ENCODE results near the gene PFN3.
"Not testable (repeated sequence)": the region's sequence is repeated elsewhere in the genome, so short reads cannot be mapped to it uniquely, and the experiment has no call there.

PFN3 gene

DNA sequence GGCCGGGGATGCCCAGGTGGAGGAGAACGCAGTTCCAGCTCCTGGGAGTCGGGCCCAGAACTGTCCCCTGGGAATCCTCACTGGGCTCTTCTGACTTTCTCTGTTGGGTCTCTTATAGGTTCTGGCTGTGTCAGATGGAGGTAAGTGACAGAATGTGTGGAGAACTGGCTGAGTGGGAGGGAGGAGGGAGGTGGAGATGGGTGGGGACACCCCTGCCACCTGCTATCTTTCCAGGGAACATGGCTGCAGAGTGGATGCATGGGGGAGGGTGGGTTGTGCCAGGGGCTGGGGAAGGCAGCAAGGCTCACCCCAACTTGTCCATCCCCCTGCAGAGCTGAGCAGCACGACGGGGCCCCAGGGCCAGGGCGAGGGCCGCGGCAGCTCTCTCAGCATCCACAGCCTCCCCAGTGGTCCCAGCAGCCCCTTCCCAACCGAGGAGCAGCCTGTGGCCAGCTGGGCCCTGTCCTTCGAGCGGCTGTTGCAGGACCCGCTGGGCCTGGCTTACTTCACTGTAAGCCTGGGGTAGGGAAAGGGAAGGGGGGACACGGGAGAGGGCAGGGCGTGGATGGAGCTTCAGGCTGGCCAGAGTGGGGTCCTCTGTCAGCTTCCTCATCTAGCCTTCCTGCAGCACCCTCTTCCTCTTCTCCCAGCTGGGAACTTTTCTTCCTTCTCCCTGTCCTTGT lies 34.5 kb downstream of the PFN3 start:
- no peak overlapping the region for H3K4me3 ChIP-seq (ENCODE audit: low read depth, low read length)
- DNase-seq (ENCODE audit: low read depth): no peak
- no peak for TF ChIP-seq CTCF (IDR thresholded peaks at IDR 0.05; ENCODE audit: insufficient read depth, low read depth, low read length, missing control alignments)

GRCh38 chr5:177364159-177364962 lies 36.1 kb downstream of the PFN3 start:
- H3K4me3 ChIP-seq (ENCODE audit: low read depth, low read length): peak overlapping the region; percentile 10
- DNase-seq (ENCODE audit: low read depth): peak; percentile 84
- no peak for TF ChIP-seq CTCF (IDR thresholded peaks at IDR 0.05; ENCODE audit: insufficient read depth, low read depth, low read length, missing control alignments)

- no peak for DNase-seq (ENCODE audit: low read depth)
- no peak for TF ChIP-seq CTCF (IDR thresholded peaks at IDR 0.05; ENCODE audit: insufficient read depth, low read depth, low read length, missing control alignments)
- peak overlapping the region; percentile 10 for H3K4me3 ChIP-seq (ENCODE audit: low read depth, low read length)
Observed at GRCh38 chr5:177363565-177363964, 36.9 kb downstream of the PFN3 start.

DNA sequence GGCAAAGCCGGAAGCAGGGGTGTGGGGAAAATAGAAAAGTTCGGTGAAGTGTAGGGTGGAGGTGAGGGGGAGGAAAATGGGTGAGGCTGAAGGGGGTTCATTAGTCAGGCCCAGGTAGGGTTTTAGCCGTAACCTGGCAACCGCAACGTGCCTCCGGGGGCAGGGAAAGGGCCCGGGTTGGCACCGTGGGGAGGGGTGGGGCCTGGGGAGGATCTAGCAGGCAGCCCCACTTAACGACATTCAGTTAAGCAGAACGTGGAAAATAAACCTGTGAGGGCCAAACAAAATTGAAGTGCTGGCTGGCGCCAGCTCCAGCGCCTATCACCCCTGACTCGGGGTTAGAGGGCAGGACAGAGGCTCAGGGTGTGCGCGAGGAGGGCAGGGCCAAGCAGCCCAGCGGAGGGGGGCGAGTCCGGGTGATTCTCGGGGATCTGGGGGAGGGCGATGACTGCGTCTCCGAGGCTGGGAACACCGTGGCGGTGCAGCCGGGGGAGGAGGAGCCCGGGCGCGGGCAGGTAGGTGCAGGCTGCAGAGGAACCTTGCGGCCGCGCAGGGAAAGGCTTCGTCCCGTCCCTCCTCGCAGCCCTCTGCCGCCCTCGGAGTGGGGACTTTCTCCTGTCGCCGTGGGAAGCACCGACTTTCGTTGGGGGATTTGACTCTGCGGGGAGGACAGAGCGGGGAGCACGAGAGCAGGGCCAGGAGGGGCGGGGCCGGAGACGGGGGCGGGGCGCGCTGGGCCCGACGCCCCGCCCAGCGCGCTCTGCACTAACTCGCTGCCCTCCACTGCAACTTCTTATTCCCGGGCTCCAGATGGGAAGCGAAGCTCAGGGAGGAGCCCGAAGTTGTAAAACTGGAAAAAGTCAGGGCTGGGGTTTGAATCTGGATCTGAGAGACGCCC lies 37.6 kb downstream of the PFN3 start:
- H3K4me3 ChIP-seq (ENCODE audit: low read depth, low read length): peak overlapping the region; percentile 10
- no peak for TF ChIP-seq CTCF (IDR thresholded peaks at IDR 0.05; ENCODE audit: insufficient read depth, low read depth, low read length, missing control alignments)
- peak; percentile 86 for DNase-seq (ENCODE audit: low read depth)

- no peak for DNase-seq (ENCODE audit: low read depth)
- peak overlapping the region; percentile 10 for H3K4me3 ChIP-seq (ENCODE audit: low read depth, low read length)
- no peak for TF ChIP-seq CTCF (IDR thresholded peaks at IDR 0.05; ENCODE audit: insufficient read depth, low read depth, low read length, missing control alignments)
Observed at GRCh38 chr5:177362292-177362609, 38.2 kb downstream of the PFN3 start.

- peak overlapping the region; percentile 10 for H3K4me3 ChIP-seq (ENCODE audit: low read depth, low read length)
- no peak for TF ChIP-seq CTCF (IDR thresholded peaks at IDR 0.05; ENCODE audit: insufficient read depth, low read depth, low read length, missing control alignments)
- DNase-seq (ENCODE audit: low read depth): peak; percentile 52
Observed at GRCh38 chr5:177361418-177362291, 38.8 kb downstream of the PFN3 start.

DNA sequence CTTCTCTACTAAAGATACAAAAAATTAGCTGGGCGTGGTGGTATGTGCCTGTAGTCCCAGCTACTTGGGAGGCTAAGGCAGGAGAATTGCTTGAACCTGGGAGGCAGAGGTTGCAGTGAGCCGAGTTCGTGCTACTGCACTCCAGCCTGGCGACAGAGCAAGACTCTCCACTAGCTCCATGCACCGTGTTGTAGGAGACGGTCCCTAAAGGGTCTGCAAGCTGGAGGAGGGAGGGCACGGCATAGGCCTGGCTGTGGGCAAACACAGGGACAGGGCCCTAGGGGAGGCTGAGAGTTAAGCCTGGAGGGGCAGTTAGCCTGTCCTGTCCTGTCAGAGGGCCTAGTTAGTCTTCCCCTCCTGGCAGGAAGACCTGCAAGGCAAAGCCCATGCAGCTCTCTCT lies 39.7 kb downstream of the PFN3 start:
- H3K4me3 ChIP-seq (ENCODE audit: low read depth, low read length): not testable (repeated sequence)

More for the DNA sequence above, 39.7 kb downstream of the PFN3 start:
- DNase-seq (ENCODE audit: low read depth): not testable (repeated sequence)

All from GM12865 (cell line).